Right ventricle myocardium inferior (tissue), 1 donor: ENCODE measurements around the gene GSTT4. TPM values are rescaled to one million over a fixed set of nuclear protein-coding genes. Genes with fewer than 3 reads are reported as not detected.
"Not testable (repeated sequence)": the region's sequence is repeated elsewhere in the genome, so short reads cannot be mapped to it uniquely, and the experiment has no call there.

Source experiments
- ATAC-seq: fragments of 200-7000 bp; cut with Tn5 transposase; one replicate; pipeline ENCODE4 v1.9.1; 2020; ENCODE audit warnings: mild to moderate bottlenecking, moderate library complexity
- DNase-seq: peaks from one replicate; pipeline ENCODE4 v3.0.0; 2021; ENCODE audit errors: missing footprints
- intact Hi-C: fragments of 100-400 bp; cut with DNase I; formaldehyde crosslinking; loops from one replicate; pipeline ENCODE4 v1.11.0; 2022
- long read RNA-seq: library from polyadenylated mRNA; unstranded; transcript quantifications from one replicate; pipeline ENCODE4 v2.0.0, GENCODE V29; 2021
- total RNA-seq: library from RNA; stranded (reverse); fragmentation: NEBNext Ultra II Directional; extraction: Animal tissue kit (Norgen Biotek cat#: 25700); gene quantifications from one replicate; pipeline ENCODE4 v1.2.1, GENCODE V29; 2021
- donor health status: DM: no; HTN: yes; CAD: no; lungs with severe emphysema.

Gene GSTT4
- not detected for total RNA-seq
- long read RNA-seq, result 0 reads

DNA sequence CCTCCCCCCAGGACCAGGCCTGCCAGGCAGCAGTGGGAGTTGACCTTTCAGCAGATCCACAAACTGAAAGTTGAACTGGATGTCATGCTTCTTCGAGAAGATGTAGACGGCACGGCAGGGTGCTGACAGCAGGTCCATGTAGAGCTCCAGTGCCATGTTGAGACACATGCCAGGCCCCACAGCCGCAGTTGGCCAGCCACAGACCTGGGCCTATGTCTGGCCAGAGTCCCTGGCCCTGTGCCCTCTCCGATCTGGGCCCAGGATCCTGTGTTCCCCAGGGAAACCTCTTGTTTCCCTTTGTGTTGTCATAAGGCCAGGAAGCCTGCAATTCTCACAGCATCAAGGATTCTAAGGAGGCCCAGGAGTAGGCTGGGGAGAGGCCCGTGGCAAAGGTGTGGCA lies at the start of gene GSTT4:
TSS of gene GSTT4 (minus strand) at position 253 of the 400 bp plus-strand sequence. CDS start at position 156, 97 bp downstream.
- DNase-seq (peak; percentile 90), ATAC-seq (peak; percentile 92)
- intact Hi-C loops, result loop anchor here (5.0 to 10.0 kb wide), 2 partner anchors 100 to 172 kb away; no protein-coding TSS in a partner anchor

DNA sequence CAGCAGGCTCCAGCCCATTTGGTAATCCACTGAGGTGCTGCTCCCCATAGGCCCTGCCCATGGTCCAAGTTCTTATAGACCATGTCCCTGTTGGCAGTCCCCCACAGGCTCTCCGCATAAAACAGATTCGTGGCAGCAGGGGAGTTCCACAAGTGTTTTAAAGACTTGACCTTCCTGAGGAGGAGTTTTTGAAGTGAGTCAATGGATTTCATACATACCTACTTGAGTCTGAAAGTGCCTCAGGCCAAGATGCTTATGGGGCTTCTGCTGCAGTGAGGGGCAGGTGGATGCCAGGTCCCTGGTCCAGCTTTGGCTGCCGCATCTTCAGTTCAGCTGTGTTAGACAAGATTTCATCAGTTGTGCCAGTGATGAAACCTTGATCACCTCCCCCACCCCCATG lies 49.1 kb upstream of the GSTT4 start:
- no peak for ATAC-seq
- no peak for DNase-seq
- intact Hi-C loops, result no loop called here

- ATAC-seq, result no peak
- DNase-seq, result no peak
- intact Hi-C loops, result no loop called here
These were observed 48.4 kb upstream of the GSTT4 start for GRCh38 chr22:24053481-24054226.

DNA sequence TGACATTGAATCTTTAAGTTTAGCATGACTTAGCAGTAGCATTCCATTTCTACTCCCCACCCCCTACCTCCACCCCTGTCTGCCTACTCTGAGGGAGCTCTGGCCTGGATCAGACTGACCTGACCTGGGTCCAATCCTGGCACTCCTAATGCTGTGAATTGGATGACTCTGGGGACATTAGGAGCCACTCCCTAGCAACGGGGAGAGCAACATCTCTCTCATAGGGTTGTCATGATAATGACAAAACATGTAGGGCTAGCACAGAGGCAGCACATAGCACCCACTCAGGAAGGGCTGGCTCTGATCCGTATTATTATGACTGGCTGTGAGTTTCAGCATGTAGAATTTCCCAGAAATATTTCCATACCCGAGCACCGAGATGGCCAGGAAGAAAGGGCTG lies 46.3 kb upstream of the GSTT4 start:
- ATAC-seq (peak; percentile 75), DNase-seq (no peak)
- intact Hi-C loops, result no loop called here

DNA sequence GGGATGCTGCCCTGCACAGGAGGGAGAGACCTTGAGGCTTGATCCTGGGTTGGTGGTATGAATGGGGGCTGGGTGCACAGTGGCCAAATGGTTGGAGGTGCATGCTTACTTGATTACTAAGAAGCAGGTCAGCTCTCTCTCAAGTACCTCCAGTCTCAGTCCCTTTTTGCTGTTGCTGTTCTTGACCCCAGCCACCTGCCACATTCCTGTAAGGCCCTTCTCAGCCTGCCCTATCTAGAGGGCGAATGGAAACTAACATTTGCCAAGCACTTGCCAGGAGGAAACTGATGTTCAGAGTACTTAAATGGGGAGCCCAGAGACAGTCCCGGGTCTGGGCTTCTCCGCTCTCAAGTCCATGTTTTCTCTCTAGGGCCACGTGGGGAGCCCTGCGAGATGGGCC lies 45.8 kb upstream of the GSTT4 start:
- no peak for ATAC-seq
- DNase-seq, result no peak
- intact Hi-C loops, result no loop called here

DNA sequence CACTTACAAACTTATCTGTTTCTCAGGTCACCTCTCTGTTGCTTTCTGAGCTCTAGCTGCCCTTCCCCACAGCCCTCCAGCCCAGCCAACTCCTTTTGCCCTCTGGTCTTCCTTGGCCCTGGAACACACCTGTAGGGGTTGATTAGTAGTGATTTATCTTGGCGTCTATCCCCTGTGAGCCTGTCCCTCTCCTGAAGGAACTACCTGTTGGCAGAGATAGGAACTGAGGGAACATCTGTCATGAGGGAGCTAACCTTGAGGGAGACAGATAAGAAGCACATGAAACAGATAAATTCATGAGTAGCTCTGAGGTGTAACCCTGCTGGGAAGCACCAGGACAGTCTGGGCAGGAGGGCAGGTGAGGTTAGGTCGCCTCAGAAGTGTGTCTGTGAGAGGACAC lies 44.7 kb upstream of the GSTT4 start:
- no peak for DNase-seq
- ATAC-seq, result no peak
- intact Hi-C loops, result no loop called here

- ATAC-seq (peak; percentile 69), DNase-seq (peak; percentile 75)
- intact Hi-C loops, result no loop called here
These were observed 44.0 kb upstream of the GSTT4 start for GRCh38 chr22:24049211-24049610.

- DNase-seq (no peak), ATAC-seq (no peak)
- intact Hi-C loops, result no loop called here
These were observed 40.8 kb upstream of the GSTT4 start for GRCh38 chr22:24046024-24046423.

DNA sequence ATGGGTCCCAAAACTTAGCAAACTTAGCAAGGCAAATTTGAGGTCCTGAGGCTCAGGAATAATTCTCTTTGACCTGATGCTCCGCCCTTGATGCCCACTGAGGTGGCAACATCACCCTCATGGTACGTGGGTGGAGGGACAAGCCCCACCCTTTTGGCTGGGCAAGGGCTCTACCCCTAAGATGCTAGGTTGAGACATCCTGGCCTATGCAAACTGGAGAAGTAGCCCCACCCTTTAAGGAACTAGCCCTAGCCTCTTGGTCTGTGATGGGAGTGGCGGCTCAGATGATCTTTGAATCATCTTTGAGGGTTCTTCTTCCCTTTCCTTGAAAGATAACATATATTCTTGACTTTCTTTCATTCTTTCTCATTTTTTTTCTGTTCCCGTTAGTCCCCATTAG lies 38.7 kb upstream of the GSTT4 start:
- DNase-seq (no peak), ATAC-seq (no peak)
- intact Hi-C loops, result no loop called here

DNA sequence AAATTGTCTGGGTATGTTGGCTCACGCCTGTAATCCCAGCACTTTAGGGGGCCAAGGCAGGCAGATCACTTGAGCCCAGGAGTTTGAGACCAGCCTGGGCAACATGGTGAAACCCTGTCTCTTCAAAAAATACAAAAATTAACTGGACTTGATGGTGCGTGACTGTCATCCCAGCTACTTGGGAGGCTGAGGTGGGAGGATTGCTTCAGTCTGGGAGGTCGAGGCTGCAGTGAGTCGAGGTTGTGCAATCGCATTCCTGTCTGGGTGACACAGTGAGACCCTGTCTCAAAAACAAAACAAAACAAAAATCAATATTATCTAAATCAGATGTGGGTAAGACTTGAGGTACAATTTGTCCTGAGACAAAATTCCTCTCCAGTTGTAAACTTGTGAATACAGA lies 38.2 kb upstream of the GSTT4 start:
- ATAC-seq, intact Hi-C loops, DNase-seq: not testable (repeated sequence)

DNA sequence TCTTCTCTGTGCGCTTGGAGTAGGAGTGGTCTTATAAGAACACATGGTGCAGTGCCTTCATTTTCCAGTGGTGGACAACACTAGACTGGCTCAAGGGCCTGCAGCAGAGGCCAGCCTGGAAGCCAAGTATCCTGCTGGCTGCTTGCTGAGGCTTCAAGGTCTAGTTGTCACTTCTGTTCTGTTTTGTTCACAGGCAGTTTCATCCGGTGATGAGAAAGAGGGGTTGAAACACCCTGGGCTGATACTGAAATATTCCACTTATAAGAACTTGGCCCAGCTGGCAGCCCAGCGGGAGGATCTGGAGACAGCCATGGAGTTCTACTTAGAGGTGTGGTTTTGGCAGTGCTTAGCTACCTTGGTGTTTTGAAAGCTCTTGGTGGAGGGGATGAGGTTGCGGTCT lies 35.7 kb upstream of the GSTT4 start:
- intact Hi-C loops, result no loop called here
- DNase-seq (no peak), ATAC-seq (no peak)

- ATAC-seq (no peak), DNase-seq (no peak)
- intact Hi-C loops, result no loop called here
These were observed 33.8 kb upstream of the GSTT4 start for GRCh38 chr22:24039046-24039445.

DNA sequence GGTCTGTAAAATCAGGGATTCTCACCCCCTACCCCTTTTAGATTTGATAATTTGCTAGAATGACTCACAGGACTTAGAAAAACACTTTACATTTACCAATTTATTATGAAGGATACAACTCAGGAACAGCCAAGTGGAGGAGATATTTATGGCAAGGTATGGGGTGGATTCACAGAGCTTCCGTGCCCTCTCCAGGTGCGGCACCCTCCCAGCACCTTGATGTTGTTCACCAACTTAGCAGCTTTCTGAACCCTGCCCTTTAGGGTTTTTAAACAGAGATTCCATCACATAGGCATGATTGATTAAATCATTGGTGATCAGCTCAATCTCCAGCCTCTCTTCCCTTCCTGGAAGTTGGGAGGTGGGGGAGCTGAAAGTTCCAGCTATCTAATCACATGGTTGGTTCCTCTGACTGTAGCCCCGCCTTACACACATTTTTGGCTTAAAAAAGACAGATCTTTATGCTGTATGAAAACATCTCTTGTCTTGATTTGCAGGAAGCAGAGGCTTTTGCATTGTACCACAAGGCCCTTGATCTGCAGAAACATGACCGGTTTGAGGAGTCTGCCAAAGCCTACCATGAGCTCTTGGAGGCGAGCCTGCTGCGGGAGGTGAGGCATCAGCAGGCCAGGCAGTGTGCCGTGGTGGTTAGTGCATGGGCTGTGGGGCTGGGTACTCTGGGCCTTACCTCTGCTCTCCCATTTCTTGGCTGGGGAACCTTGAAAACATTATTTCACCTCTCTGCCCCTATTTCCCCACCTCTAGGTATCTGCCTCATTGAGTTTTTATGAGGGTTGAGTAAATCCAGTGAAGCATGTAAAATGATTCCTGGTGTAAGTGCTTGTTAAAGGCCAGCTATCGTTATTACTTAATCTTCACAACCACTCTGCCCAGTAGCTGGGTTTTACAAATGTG lies 32.9 kb upstream of the GSTT4 start:
- ATAC-seq (no peak), DNase-seq (no peak)
- intact Hi-C loops, result no loop called here

- intact Hi-C loops, result no loop called here
- no peak for ATAC-seq
- DNase-seq, result no peak
These were observed 30.0 kb upstream of the GSTT4 start for GRCh38 chr22:24035296-24035695.

DNA sequence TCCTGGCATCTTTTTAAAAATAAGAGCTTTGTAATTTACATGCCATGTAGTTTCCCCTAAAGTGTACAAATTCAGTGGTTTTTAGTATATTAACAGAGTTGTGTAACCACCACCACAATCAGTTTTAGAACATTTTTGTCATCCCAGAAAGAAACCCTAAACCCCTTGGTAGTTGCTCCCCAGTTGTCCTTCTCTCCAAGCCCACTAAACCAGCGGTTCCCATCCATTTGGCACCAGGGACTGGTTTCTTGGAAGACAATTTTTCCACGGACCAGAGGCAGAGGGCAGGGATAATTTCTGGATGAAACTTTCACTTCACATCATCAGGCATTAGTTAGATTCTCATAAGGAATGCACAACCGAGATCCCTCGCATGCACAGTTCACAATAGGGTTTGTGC lies 28.5 kb upstream of the GSTT4 start:
- ATAC-seq (no peak), DNase-seq (no peak)
- intact Hi-C loops, result no loop called here

DNA sequence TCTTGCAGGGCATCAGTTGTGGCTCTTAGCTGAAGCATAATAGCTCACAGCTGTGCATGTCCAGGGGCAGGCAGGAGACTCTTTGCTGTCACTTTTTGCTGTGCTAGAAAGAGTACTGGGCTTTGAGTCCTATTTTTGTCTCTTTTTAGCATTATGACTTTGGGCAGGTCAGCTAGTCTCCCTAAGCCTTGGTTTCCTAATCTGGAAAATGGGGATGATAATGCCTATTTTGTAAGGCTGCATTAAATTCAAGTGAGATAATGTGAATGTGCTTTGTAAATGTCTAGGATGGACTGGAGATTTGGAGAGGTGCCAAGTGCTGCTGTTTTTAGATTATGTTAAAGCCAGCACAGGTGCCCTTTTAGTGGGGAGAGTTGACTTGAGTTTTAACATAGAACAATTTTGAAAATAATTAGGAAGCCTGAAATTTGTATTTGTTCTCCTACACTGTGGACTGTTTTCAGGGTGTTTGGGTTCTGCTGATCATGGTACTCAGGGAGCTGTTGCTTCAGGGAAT lies 25.0 kb upstream of the GSTT4 start:
- no peak for DNase-seq

GRCh38 chr22:24029304-24029703 lies 24.1 kb upstream of the GSTT4 start:
- ATAC-seq (no peak), DNase-seq (no peak)
- intact Hi-C loops, result no loop called here

More for the DNA sequence above, 25.0 kb upstream of the GSTT4 start:
- intact Hi-C loops, result no loop called here
- no peak for ATAC-seq

GRCh38 chr22:24028533-24028932 lies 23.3 kb upstream of the GSTT4 start:
- ATAC-seq (no peak), DNase-seq (no peak)
- intact Hi-C loops, result no loop called here

DNA sequence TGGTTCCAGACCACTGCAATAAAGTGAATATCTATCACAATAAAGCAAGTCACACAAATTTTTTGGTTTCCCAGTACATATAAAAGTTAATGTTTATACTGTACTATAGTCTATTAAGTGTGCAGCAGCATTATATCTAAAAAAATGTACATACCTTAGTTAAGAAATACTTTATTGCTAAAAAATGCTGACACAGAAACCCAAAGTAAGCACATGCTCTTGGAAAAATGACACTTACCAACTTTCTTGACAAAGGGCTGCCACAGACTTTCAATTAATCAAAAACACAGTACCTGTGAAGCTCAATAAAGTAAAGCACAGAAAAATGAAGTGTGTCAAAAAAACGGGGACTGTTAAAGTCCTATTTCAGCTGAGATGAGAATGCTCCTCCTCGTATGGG lies 22.7 kb upstream of the GSTT4 start:
- intact Hi-C loops, result no loop called here
- ATAC-seq (no peak), DNase-seq (no peak)
